ENCODE measurements around the gene CYS1. TPM values are rescaled to one million over a fixed set of nuclear protein-coding genes. Genes with fewer than 3 reads are reported as not detected.

The CYS1 gene
- total and polyA plus RNA-seq, 2 of the 8 experiments (the other 6 are each of a cell fraction or from before 2014, with no cell fraction given) = 0.09 to 0.13 TPM

- Histone ChIP-seq H4K5ac (ENCODE audit: insufficient read length, low read depth, low read length) (no peak overlapping the region), H2BK120ac (replicated peaks; ENCODE audit: low read depth, low read length) (no peak overlapping the region), H3K27me3 (replicated peaks in 1 of 4; ENCODE audit: control insufficient read depth in 3 of 4, extremely low read depth in 1 of 4, insufficient read depth in 3 of 4, low read length in 3 of 4) (no peaks in the 10 kb centered on the region), H2AK5ac (ENCODE audit: low read depth, low read length) (no peak overlapping the region), H2BK20ac (ENCODE audit: low read length) (no peak overlapping the region), H3K36me3 (ENCODE audit: control insufficient read depth in 2 of 4, insufficient read depth in 4 of 4, low read length in 3 of 4) (no peaks in the 10 kb centered on the region), H3K56ac (replicated peaks; ENCODE audit: insufficient read length, low read depth, low read length) (no peak overlapping the region), H3K18ac (ENCODE audit: extremely low read depth, low read length) (no peak overlapping the region), H3K79me1 (ENCODE audit: low read depth, low read length) (no peaks in the 10 kb centered on the region), H3K79me2 (ENCODE audit: control insufficient read depth in 1 of 2, insufficient read depth in 2 of 2, low read length in 2 of 2) (no peaks in the 10 kb centered on the region), H4K8ac (ENCODE audit: extremely low read depth, insufficient read depth, low read length) (peak overlapping the region; percentile 46; the same call in 1 of the 2 replicates), H3K14ac (ENCODE audit: insufficient read length) (no peak overlapping the region), H3K4ac (replicated peaks; ENCODE audit: insufficient read length, low read depth, low read length) (no peak overlapping the region), H2BK15ac (ENCODE audit: low read length) (no peak overlapping the region), H3K4me3 (ENCODE audit: extremely low read depth in 1 of 4, insufficient read depth in 2 of 4, low read depth in 3 of 4, low read length in 4 of 4) (no peak overlapping the region), H2BK12ac (ENCODE audit: low read depth, low read length) (no peak overlapping the region), H4K20me1 (replicated peaks in 1 of 2; ENCODE audit: control insufficient read depth in 1 of 2, insufficient read depth in 2 of 2, low read length in 2 of 2) (no peaks in the 10 kb centered on the region), H3K23ac (ENCODE audit: insufficient read length) (no peak overlapping the region), H3K4me2 (ENCODE audit: insufficient read depth in 1 of 2, low read depth in 2 of 2, low read length in 2 of 2) (no peak overlapping the region), H2AFZ (ENCODE audit: low read length) (no peak overlapping the region), H2BK5ac (ENCODE audit: low read depth, low read length) (no peak overlapping the region), H4K91ac (replicated peaks; ENCODE audit: insufficient read length, low read length) (no peak overlapping the region), H3K27ac (ENCODE audit: low read depth, low read length) (no peak overlapping the region), H3K23me2 (ENCODE audit: low read depth, low read length) (no peaks in the 10 kb centered on the region), H3K9ac (replicated peaks in 1 of 4; ENCODE audit: extremely low read depth in 1 of 4, low read depth in 3 of 4, low read length in 3 of 4) (no peak overlapping the region), H3K4me1 (replicated peaks in 1 of 4; ENCODE audit: control insufficient read depth in 3 of 4, insufficient read depth in 4 of 4, low read length in 3 of 4) (peaks cover 0 to 17% (median 7%) of the 10 kb centered on the region in 4 experiments; a peak in 6 of 7 replicates), H3K9me3 (ENCODE audit: insufficient read depth in 2 of 2, low read depth in 1 of 2, low read length in 1 of 2) (no peaks in the 10 kb centered on the region)
- no peak for FAIRE-seq
- ChIA-PET POLR2A (ENCODE audit: partially characterized antibody) (interaction anchor here (1.2 kb wide), 1 partner anchor 8 kb away, joined by 3 read pairs; no protein-coding TSS in a partner anchor), CTCF (ENCODE audit: partially characterized antibody) (interaction anchor here (0.6 to 7.5 kb wide), 17 partner anchors 9 to 257 kb away, joined by 3 to 46 read pairs (median 5); partner anchors contain the start of gene TAF1B)
- WGBS, 2 experiments (ENCODE audit: extremely low coverage in 1 of 2, insufficient coverage in 1 of 2, insufficient read length in 1 of 2, insufficient replicate concordance in 2 of 2, low coverage in 1 of 2, low lambda C conversion rate in 2 of 2, missing lambda C conversion rate in 1 of 2) = 89% methylated on average over 8 of the region's 8 CpGs; no CpG with 5 or more reads in 1 of the 2 experiments
- no peak for DNase-seq (ENCODE audit: low read depth in 1 of 2, low spot score in 2 of 2)
- TF ChIP-seq TAF7 (optimal IDR thresholded peaks at IDR 0.05; ENCODE audit: borderline replicate concordance, low read depth, low read length) (no peak), CHD2 (IDR thresholded peaks at IDR 0.05; ENCODE audit: low read length) (no peak)
Observed at GRCh38 chr2:10026940-10027569, 53.2 kb downstream of the CYS1 start.

Measured in H1 (cell line).